ENCODE results near the gene RAP1A.

RAP1A gene

GRCh38 chr1:111754984-111755330, 135.4 kb downstream of the RAP1A start:
- TF ChIP-seq CTCF (IDR thresholded peaks at IDR 0.05; ENCODE audit: control insufficient read depth, insufficient read depth, low read depth, low read length, missing control alignments): no peak
- DNase-seq (ENCODE audit: low read depth): no peak
- peak overlapping the region; percentile 82 for H3K4me3 ChIP-seq (ENCODE audit: control insufficient read depth, low read depth, low read length)

GRCh38 chr1:111755331-111756123, 135.9 kb downstream of the RAP1A start, which contains the start of gene DDX20:
DDX20 (plus strand) TSS chr1:111755901; CDS start chr1:111755925, 24 bp downstream.
- peak; percentile 69 for TF ChIP-seq CTCF (IDR thresholded peaks at IDR 0.05; ENCODE audit: control insufficient read depth, insufficient read depth, low read depth, low read length, missing control alignments)
- peak; percentile 92 for DNase-seq (ENCODE audit: low read depth)
- H3K4me3 ChIP-seq (ENCODE audit: control insufficient read depth, low read depth, low read length): peak within 1 kb of the TSS; percentile 82

GRCh38 chr1:111756124-111756513, 136.5 kb downstream of the RAP1A start:
- H3K4me3 ChIP-seq (ENCODE audit: control insufficient read depth, low read depth, low read length): peak overlapping the region; percentile 82
- TF ChIP-seq CTCF (IDR thresholded peaks at IDR 0.05; ENCODE audit: control insufficient read depth, insufficient read depth, low read depth, low read length, missing control alignments): no peak
- no peak for DNase-seq (ENCODE audit: low read depth)

GRCh38 chr1:111758373-111758772, 138.8 kb downstream of the RAP1A start:
- H3K4me3 ChIP-seq (ENCODE audit: control insufficient read depth, low read depth, low read length): no peak overlapping the region
- DNase-seq (ENCODE audit: low read depth): no peak
- peak; percentile 19 for TF ChIP-seq CTCF (IDR thresholded peaks at IDR 0.05; ENCODE audit: control insufficient read depth, insufficient read depth, low read depth, low read length, missing control alignments)

GRCh38 chr1:111761717-111762116, 142.1 kb downstream of the RAP1A start:
- TF ChIP-seq CTCF (IDR thresholded peaks at IDR 0.05; ENCODE audit: control insufficient read depth, insufficient read depth, low read depth, low read length, missing control alignments): no peak
- no peak for DNase-seq (ENCODE audit: low read depth)

GRCh38 chr1:111762332-111762731, 142.7 kb downstream of the RAP1A start:
- no peak for DNase-seq (ENCODE audit: low read depth)
- no peak overlapping the region for H3K4me3 ChIP-seq (ENCODE audit: control insufficient read depth, low read depth, low read length)
- TF ChIP-seq CTCF (IDR thresholded peaks at IDR 0.05; ENCODE audit: control insufficient read depth, insufficient read depth, low read depth, low read length, missing control alignments): no peak

More at GRCh38 chr1:111761717-111762116, 142.1 kb downstream of the RAP1A start:
- no peak overlapping the region for H3K4me3 ChIP-seq (ENCODE audit: control insufficient read depth, low read depth, low read length)
